Stimulated activated naive B cell treated with anti-CD40 and anti-IgM and Interleukin-4, amounts not matched to agents 10 μg/mL and 1 μg/mL and 100 μg/mL, for 72 hours (primary cell): ENCODE results near the gene RETREG3.

ENCODE experiments used
- ATAC-seq, 2 donors: fragments of 150-1000 bp; cut with Tn5 transposase; replicated peaks; 2 replicates each; pipeline ENCODE4 v1.10.0; 2021; ENCODE audit warnings: moderate library complexity in 1 of 2
- DNase-seq: peaks from one replicate; pipeline ENCODE4 v3.0.0; 2021
- H3K27ac Mint-ChIP-seq: one replicate; pipeline ENCODE4 v1.8.0; 2022; ENCODE audit warnings: mild to moderate bottlenecking, mixed read lengths
- H3K27me3 Mint-ChIP-seq, 2 donors: one replicate each; pipeline ENCODE4 v1.8.0; 2022; ENCODE audit warnings: mixed read lengths in 2 of 2
- H3K36me3 Mint-ChIP-seq, 2 donors: one replicate each; pipeline ENCODE4 v1.8.0; 2022; ENCODE audit warnings: mixed read lengths in 2 of 2, mild to moderate bottlenecking in 1 of 2
- H3K4me1 Mint-ChIP-seq, 2 donors: one replicate each; pipeline ENCODE4 v1.8.0; 2022; ENCODE audit warnings: mixed read lengths in 2 of 2, mild to moderate bottlenecking in 1 of 2
- H3K4me3 Mint-ChIP-seq, 2 donors: one replicate each; pipeline ENCODE4 v1.8.0; 2022; ENCODE audit warnings: mild to moderate bottlenecking in 2 of 2, mixed read lengths in 2 of 2, moderate library complexity in 1 of 2
- H3K9me3 Mint-ChIP-seq, 2 donors: one replicate each; pipeline ENCODE4 v1.8.0; 2022; ENCODE audit warnings: mixed read lengths in 2 of 2, mild to moderate bottlenecking in 1 of 2

Gene RETREG3

GRCh38 chr17:42596386-42596785, 12.8 kb downstream of the RETREG3 start:
- DNase-seq = no peak
- no peak for ATAC-seq
- no peak overlapping the region for H3K4me3 Mint-ChIP-seq
- H3K9me3 Mint-ChIP-seq = no peaks in the 10 kb centered on the region
- peaks cover 9 to 15% of the 10 kb centered on the region in 2 donors for H3K36me3 Mint-ChIP-seq
- peaks cover 8 to 18% of the 10 kb centered on the region in 2 donors for H3K4me1 Mint-ChIP-seq
- no peaks in the 10 kb centered on the region for H3K27me3 Mint-ChIP-seq
- H3K27ac Mint-ChIP-seq = no peak overlapping the region

- Mint-ChIP-seq H3K9me3 (no peaks in the 10 kb centered on the region), H3K27me3 (no peaks in the 10 kb centered on the region), H3K4me3 (no peak overlapping the region), H3K27ac (no peak overlapping the region), H3K4me1 (peaks cover 15 to 18% of the 10 kb centered on the region in 2 donors), H3K36me3 (peaks cover 31 to 44% of the 10 kb centered on the region in 2 donors)
- no peak for DNase-seq
- no peak for ATAC-seq
Measured at GRCh38 chr17:42591411-42591810, 17.8 kb downstream of the RETREG3 start.

GRCh38 chr17:42590886-42591285, 18.3 kb downstream of the RETREG3 start:
- Mint-ChIP-seq H3K27ac (no peak overlapping the region), H3K27me3 (no peaks in the 10 kb centered on the region), H3K36me3 (peaks cover 29 to 46% of the 10 kb centered on the region in 2 donors), H3K4me1 (peaks cover 19 to 23% of the 10 kb centered on the region in 2 donors), H3K4me3 (no peak overlapping the region), H3K9me3 (no peaks in the 10 kb centered on the region)
- DNase-seq = no peak
- ATAC-seq = no peak

GRCh38 chr17:42586514-42587230, 22.5 kb downstream of the RETREG3 start:
- Mint-ChIP-seq H3K4me3 (peak overlapping the region in 1 of 2 donors; percentile 63), H3K9me3 (no peaks in the 10 kb centered on the region), H3K4me1 (peaks cover 20 to 21% of the 10 kb centered on the region in 2 donors), H3K27ac (peak overlapping the region; percentile 96), H3K27me3 (no peaks in the 10 kb centered on the region), H3K36me3 (peaks cover 40 to 72% of the 10 kb centered on the region in 2 donors)
- peak; percentile 69 to 77 for ATAC-seq
- DNase-seq = no peak

GRCh38 chr17:42585353-42585752, 23.8 kb downstream of the RETREG3 start:
- peaks cover 46 to 73% of the 10 kb centered on the region in 2 donors for H3K36me3 Mint-ChIP-seq
- no peaks in the 10 kb centered on the region for H3K9me3 Mint-ChIP-seq
- H3K4me1 Mint-ChIP-seq = peaks cover 20 to 31% of the 10 kb centered on the region in 2 donors
- DNase-seq (no peak), ATAC-seq (no peak)
- no peak overlapping the region for H3K4me3 Mint-ChIP-seq
- no peaks in the 10 kb centered on the region for H3K27me3 Mint-ChIP-seq
- H3K27ac Mint-ChIP-seq = peak overlapping the region; percentile 59

- DNase-seq = no peak
- no peaks in the 10 kb centered on the region for H3K27me3 Mint-ChIP-seq
- peaks cover 20 to 32% of the 10 kb centered on the region in 2 donors for H3K4me1 Mint-ChIP-seq
- no peak overlapping the region for H3K4me3 Mint-ChIP-seq
- peaks cover 43 to 69% of the 10 kb centered on the region in 2 donors for H3K36me3 Mint-ChIP-seq
- H3K9me3 Mint-ChIP-seq = no peaks in the 10 kb centered on the region
- no peak for ATAC-seq
- H3K27ac Mint-ChIP-seq = no peak overlapping the region
Measured at GRCh38 chr17:42584880-42585279, 24.3 kb downstream of the RETREG3 start.

- no peak overlapping the region for H3K4me3 Mint-ChIP-seq
- DNase-seq (no peak), ATAC-seq (no peak)
- H3K4me1 Mint-ChIP-seq = peaks cover 28 to 54% of the 10 kb centered on the region in 2 donors
- H3K27me3 Mint-ChIP-seq = no peaks in the 10 kb centered on the region
- no peaks in the 10 kb centered on the region for H3K9me3 Mint-ChIP-seq
- peaks cover 39 to 60% of the 10 kb centered on the region in 2 donors for H3K36me3 Mint-ChIP-seq
- no peak overlapping the region for H3K27ac Mint-ChIP-seq
Measured at GRCh38 chr17:42581744-42582270, 27.4 kb downstream of the RETREG3 start.

GRCh38 chr17:42579794-42580551, 29.2 kb downstream of the RETREG3 start:
- DNase-seq = no peak
- ATAC-seq = no peak
- Mint-ChIP-seq H3K4me1 (peaks cover 29 to 60% of the 10 kb centered on the region in 2 donors), H3K27ac (peak overlapping the region; percentile 82), H3K27me3 (no peaks in the 10 kb centered on the region), H3K4me3 (peak overlapping the region; percentile 44 to 65), H3K9me3 (no peaks in the 10 kb centered on the region), H3K36me3 (peaks cover 45 to 63% of the 10 kb centered on the region in 2 donors)

- peak overlapping the region; percentile 99 for H3K27ac Mint-ChIP-seq
- H3K4me3 Mint-ChIP-seq = peak overlapping the region; percentile 90 to 97
- H3K36me3 Mint-ChIP-seq = peaks cover 56 to 67% of the 10 kb centered on the region in 2 donors
Measured at GRCh38 chr17:42578282-42578869, 30.8 kb downstream of the RETREG3 start.

GRCh38 chr17:42577532-42578281, 31.5 kb downstream of the RETREG3 start, which contains the start of gene PSMC3IP:
Gene PSMC3IP, minus strand, starts transcription at chr17:42577729. Its CDS starts 43 bp downstream, at chr17:42577686.
- no peaks in the 10 kb centered on the region for H3K27me3 Mint-ChIP-seq
- peaks cover 56 to 67% of the 10 kb centered on the region in 2 donors for H3K36me3 Mint-ChIP-seq
- H3K4me3 Mint-ChIP-seq = peak within 1 kb of the TSS; percentile 90 to 97
- ATAC-seq (peak; percentile 83 to 84), DNase-seq (peak; percentile 94)
- peaks cover 36 to 74% of the 10 kb centered on the region in 2 donors for H3K4me1 Mint-ChIP-seq
- peak within 1 kb of the TSS; percentile 99 for H3K27ac Mint-ChIP-seq
- H3K9me3 Mint-ChIP-seq = no peaks in the 10 kb centered on the region

More at GRCh38 chr17:42578282-42578869, 30.8 kb downstream of the RETREG3 start:
- Mint-ChIP-seq H3K4me1 (peaks cover 34 to 74% of the 10 kb centered on the region in 2 donors), H3K9me3 (no peaks in the 10 kb centered on the region), H3K27me3 (no peaks in the 10 kb centered on the region)
- DNase-seq = peak; percentile 79
- ATAC-seq = peak; percentile 63 to 69

GRCh38 chr17:42577140-42577531, 32.0 kb downstream of the RETREG3 start:
- Mint-ChIP-seq H3K36me3 (peaks cover 55 to 63% of the 10 kb centered on the region in 2 donors), H3K27ac (peak overlapping the region; percentile 99), H3K9me3 (no peaks in the 10 kb centered on the region), H3K27me3 (no peaks in the 10 kb centered on the region), H3K4me3 (peak overlapping the region; percentile 90 to 97), H3K4me1 (peaks cover 36 to 74% of the 10 kb centered on the region in 2 donors)
- no peak for ATAC-seq
- DNase-seq = no peak

GRCh38 chr17:42574463-42574862, 34.7 kb downstream of the RETREG3 start:
- H3K27ac Mint-ChIP-seq = no peak overlapping the region
- peaks cover 43 to 69% of the 10 kb centered on the region in 2 donors for H3K36me3 Mint-ChIP-seq
- H3K27me3 Mint-ChIP-seq = no peaks in the 10 kb centered on the region
- H3K4me3 Mint-ChIP-seq = no peak overlapping the region
- peaks cover 36 to 65% of the 10 kb centered on the region in 2 donors for H3K4me1 Mint-ChIP-seq
- no peaks in the 10 kb centered on the region for H3K9me3 Mint-ChIP-seq
- ATAC-seq (no peak), DNase-seq (no peak)

- Mint-ChIP-seq H3K4me3 (no peak overlapping the region), H3K27me3 (no peaks in the 10 kb centered on the region), H3K9me3 (no peaks in the 10 kb centered on the region), H3K36me3 (peaks cover 49 to 74% of the 10 kb centered on the region in 2 donors), H3K27ac (peak overlapping the region; percentile 89), H3K4me1 (peaks cover 32 to 64% of the 10 kb centered on the region in 2 donors)
- ATAC-seq (no peak), DNase-seq (no peak)
Measured at GRCh38 chr17:42573095-42573494, 36.1 kb downstream of the RETREG3 start.
